ENCODE results near the gene TESPA1. TPM values are rescaled to one million over a fixed set of nuclear protein-coding genes. Genes with fewer than 3 reads are reported as not detected.

The TESPA1 gene, protein sequence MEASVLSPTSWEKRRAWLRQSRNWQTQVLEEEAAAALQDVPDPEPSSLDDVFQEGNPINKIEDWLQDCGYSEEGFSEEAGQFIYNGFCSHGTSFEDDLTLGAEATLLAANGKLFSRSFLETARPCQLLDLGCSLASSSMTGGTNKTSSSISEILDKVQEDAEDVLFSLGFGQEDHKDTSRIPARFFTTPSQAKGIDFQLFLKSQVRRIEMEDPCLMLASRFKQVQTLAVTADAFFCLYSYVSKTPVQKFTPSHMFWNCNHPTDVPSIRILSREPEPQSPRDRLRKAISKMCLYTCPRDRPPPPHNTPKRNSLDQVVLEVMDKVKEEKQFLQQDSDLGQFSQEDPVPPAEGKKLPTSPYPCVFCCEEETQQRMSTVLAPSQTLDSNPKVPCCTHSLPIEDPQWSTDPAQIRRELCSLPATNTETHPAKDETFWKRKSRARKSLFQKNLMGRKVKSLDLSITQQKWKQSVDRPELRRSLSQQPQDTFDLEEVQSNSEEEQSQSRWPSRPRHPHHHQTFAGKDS
- polyA plus RNA-seq: 10 to 100 TPM; 29.5 to 65.7 (median 33.1) TPM

DNA sequence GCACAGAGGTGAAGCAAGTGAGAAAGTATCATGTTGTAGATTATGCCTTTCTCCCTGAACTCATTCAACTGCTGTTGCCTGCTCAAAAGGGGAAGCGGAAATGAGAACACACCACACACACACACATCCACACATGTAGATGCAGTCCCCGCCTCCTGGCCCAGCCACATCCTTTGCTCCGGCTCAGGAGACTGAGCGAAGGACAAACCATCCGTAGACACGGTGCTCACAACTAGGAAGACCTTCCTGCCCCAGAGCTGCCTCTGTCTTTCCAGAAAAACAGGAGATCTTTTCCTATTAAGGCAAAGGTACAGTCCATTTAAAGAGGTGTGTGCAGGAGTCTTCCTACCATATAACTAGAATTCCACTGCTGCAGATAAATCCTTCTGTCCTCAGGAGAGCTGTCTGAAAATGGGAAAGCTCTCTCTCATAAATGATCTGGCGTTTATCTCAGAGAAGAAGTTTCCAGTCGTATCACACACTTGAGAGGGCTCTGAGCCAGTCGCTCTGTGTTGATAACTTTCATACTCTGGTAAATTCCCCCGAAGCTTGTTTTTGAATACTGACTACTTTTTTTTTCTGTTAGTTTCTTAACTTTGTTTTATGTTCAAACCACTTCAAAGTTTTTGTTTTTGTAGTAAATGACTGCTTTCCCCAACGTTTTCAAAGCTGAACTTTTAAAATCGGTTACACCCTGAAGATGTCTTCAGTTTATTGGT, at the start of gene TESPA1:
TESPA1 (minus strand) TSS at position 105 of the 719 bp plus-strand sequence. CDS start 10,200 bp downstream, outside the sequence.
- Mint-ChIP-seq H3K4me1 (peaks cover 61 to 65% of the 10 kb centered on the region in 2 donors), H3K36me3 (peaks cover 3 to 27% (median 17%) of the 10 kb centered on the region in 3 donors), H3K4me3 (peak within 1 kb of the TSS; percentile 82 to 96 (median 90)), H3K27me3 (ENCODE audit: low read depth in 3 of 3) (peaks cover 3 to 5% (median 3%) of the 10 kb centered on the region in 3 donors), H3K9me3 (no peaks in the 10 kb centered on the region), H3K27ac (peak within 1 kb of the TSS; percentile 87 to 95 (median 94))
- peak; percentile 82 to 84 (median 82) for DNase-seq

DNA sequence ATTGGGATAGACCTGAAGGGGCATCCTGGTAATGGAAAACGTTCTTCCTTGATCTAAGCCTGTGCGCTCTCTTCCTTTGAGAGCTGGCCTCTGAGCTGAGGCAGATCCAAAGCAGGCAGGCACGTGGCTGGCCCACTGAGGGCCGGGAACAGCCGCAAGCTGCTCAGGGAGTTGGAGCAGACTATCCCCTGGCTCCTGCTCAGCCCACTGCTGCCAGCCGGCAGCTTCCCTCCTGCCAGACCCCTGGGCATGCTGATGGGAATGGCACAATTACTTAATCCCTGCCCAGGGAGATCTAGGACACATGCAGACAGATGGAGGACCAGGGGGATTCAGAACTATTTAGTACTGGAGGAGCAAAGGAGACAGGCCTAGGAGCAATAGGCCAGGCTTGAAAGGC, 49.7 kb upstream of the TESPA1 start:
- H3K4me1 Mint-ChIP-seq: peaks cover 28 to 29% of the 10 kb centered on the region in 2 donors
- no peak for DNase-seq
- no peak overlapping the region for H3K27ac Mint-ChIP-seq
- no peak overlapping the region for H3K4me3 Mint-ChIP-seq
- peaks cover 2 to 9% (median 7%) of the 10 kb centered on the region in 3 donors for H3K27me3 Mint-ChIP-seq (ENCODE audit: low read depth in 3 of 3)
- H3K9me3 Mint-ChIP-seq: peaks cover 0 to 3% (median 0%) of the 10 kb centered on the region in 6 donors
- H3K36me3 Mint-ChIP-seq: no peaks in the 10 kb centered on the region

DNA sequence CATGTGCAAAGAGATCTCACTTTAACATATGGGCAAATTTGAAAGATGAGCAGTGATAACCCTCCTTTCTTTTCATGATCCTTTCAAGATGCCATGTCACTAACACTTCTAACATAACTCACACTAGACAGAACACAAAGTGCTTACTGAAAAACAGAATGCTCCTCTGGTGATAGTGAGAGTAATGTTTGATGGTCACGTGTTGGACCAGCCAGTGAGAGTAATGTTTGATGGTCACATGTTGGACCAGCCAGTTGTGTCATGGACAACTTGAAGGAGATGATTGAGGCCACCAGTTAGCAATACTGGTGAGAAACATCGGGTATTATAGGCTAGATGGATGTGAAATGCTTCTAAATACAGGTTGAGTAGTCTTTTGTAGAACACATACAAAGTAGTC, 40.9 kb upstream of the TESPA1 start:
- no peaks in the 10 kb centered on the region for H3K4me1 Mint-ChIP-seq
- no peak overlapping the region for H3K4me3 Mint-ChIP-seq
- DNase-seq: no peak
- no peaks in the 10 kb centered on the region for H3K36me3 Mint-ChIP-seq
- no peak overlapping the region for H3K27ac Mint-ChIP-seq
- peaks cover 0 to 1% (median 0%) of the 10 kb centered on the region in 6 donors for H3K9me3 Mint-ChIP-seq
- peaks cover 7 to 17% (median 13%) of the 10 kb centered on the region in 3 donors for H3K27me3 Mint-ChIP-seq (ENCODE audit: low read depth in 3 of 3)

DNA sequence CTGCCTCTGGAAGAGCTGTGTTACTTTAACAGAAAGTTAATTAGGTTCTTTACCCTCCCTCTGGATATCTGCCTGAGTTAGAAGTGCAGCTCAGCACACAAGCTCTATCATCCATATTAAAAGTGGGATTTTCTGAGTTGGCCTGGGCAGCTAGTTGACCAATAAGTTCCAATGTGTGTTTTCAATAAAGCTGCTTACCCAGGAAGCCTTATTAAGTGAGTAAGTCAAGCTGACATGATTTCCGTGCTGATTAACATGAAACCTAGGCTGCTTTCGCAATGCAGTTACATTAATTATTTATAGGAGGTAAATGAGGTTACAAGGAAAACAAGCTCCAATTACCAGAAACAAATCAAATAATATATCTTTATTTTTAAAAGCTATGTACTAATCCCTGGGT, 40.0 kb upstream of the TESPA1 start:
- peaks cover 0 to 4% (median 0%) of the 10 kb centered on the region in 6 donors for H3K9me3 Mint-ChIP-seq
- no peaks in the 10 kb centered on the region for H3K36me3 Mint-ChIP-seq
- no peak overlapping the region for H3K27ac Mint-ChIP-seq
- no peak for DNase-seq
- H3K4me3 Mint-ChIP-seq: no peak overlapping the region
- H3K4me1 Mint-ChIP-seq: peaks cover 4 to 6% of the 10 kb centered on the region in 2 donors
- H3K27me3 Mint-ChIP-seq (ENCODE audit: low read depth in 3 of 3): peaks cover 10 to 19% (median 10%) of the 10 kb centered on the region in 3 donors

DNA sequence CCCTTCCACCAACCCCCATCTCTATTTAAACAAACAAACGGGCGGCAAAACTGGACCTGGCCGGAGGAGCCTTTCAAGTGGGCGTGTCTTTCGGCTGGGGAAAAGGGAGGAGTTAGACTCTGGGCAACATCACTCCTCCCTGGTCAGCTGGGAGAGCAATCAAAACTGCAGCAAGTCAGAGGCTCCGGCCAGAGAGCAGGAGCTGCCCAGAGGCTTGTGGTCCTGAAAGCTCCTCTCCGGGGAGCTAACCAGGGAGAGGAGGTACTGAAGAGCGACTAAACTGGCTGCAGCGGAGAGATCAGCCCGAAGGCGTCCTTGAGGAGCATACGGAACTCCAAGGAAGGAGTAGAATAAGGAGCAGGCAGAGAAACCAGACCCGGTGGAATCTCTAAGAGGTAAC, 35.2 kb upstream of the TESPA1 start, which contains the start of gene NEUROD4:
NEUROD4 (plus strand) TSS at position 191 of the 400 bp plus-strand sequence. CDS start 6,466 bp downstream, outside the sequence.
- Mint-ChIP-seq H3K4me3 (peak within 1 kb of the TSS in 1 of 5 donors; percentile 21), H3K27me3 (ENCODE audit: low read depth in 3 of 3) (peaks cover 17 to 20% (median 18%) of the 10 kb centered on the region in 3 donors), H3K9me3 (peaks cover 0 to 4% (median 0%) of the 10 kb centered on the region in 6 donors), H3K27ac (no peak within 1 kb of the TSS), H3K4me1 (peaks cover 6 to 7% of the 10 kb centered on the region in 2 donors), H3K36me3 (no peaks in the 10 kb centered on the region)
- peak; percentile 6 to 20 (median 16) for DNase-seq

DNA sequence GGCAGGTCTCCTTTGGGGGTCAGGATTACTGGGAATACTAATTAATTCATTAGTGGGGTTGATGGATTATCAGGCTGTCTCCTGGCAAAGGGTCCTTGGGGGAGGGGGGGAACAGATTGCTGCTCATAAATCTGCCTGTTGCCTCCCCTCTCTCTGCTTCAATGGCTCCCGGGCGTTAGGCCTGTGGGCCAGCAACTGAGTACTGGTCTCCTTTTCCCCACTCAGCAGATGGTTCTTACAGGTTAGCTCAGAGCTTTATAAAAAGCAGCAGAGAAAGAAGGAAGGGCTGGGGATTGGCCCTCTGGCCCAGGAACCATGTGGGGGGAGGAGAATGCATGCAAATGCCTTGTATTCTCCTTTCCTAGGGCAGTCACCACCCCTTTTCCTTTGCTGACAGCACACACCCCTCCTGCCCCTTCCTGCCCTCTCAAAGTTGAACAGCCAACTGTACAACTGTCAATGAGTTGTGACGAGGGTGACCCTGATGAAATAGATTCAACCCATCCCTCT, 32.9 kb upstream of the TESPA1 start:
- H3K4me3 Mint-ChIP-seq: no peak overlapping the region
- no peak for DNase-seq
- peaks cover 1 to 10% (median 3%) of the 10 kb centered on the region in 6 donors for H3K9me3 Mint-ChIP-seq
- peaks cover 0 to 4% (median 4%) of the 10 kb centered on the region in 3 donors for H3K36me3 Mint-ChIP-seq
- H3K27me3 Mint-ChIP-seq (ENCODE audit: low read depth in 3 of 3): peaks cover 16 to 27% (median 19%) of the 10 kb centered on the region in 3 donors
- peaks cover 6 to 7% of the 10 kb centered on the region in 2 donors for H3K4me1 Mint-ChIP-seq
- H3K27ac Mint-ChIP-seq: no peak overlapping the region

DNA sequence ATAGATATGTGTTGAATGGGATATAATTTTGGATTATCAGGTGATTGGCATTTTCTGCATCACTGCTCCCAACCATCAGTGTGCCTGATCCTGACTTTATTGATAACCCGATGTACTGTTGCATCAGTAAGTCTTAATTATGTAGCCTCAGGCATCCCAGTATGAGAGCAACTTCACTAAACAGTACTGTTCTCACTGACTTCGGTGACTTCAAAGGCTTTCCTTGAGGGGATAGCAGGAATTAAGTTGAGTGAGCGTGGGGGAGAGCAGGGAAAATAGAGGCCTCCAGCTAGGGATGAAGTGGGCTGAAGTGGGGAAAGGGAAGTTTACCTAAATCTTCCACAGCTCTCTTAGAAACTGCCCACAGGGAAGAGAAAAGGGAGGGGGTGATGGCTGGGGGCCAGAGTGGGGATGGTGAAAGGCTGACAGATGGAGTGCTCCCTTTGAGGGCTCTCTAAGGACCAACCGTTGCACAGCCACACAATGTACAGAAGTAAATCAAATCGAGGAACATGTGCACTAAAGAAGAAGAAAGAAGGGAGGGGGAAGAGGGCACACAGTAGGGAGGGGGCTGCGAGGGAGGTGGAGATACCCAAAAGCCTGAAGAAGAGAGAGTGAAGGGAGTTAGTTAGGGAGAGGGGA, 24.5 kb upstream of the TESPA1 start:
- Mint-ChIP-seq H3K36me3 (peaks cover 8 to 16% (median 10%) of the 10 kb centered on the region in 3 donors), H3K9me3 (peaks cover 0 to 6% (median 2%) of the 10 kb centered on the region in 6 donors), H3K4me3 (no peak overlapping the region), H3K27me3 (ENCODE audit: low read depth in 3 of 3) (peaks cover 3 to 22% (median 4%) of the 10 kb centered on the region in 3 donors), H3K27ac (no peak overlapping the region), H3K4me1 (no peaks in the 10 kb centered on the region)
- DNase-seq: no peak

DNA sequence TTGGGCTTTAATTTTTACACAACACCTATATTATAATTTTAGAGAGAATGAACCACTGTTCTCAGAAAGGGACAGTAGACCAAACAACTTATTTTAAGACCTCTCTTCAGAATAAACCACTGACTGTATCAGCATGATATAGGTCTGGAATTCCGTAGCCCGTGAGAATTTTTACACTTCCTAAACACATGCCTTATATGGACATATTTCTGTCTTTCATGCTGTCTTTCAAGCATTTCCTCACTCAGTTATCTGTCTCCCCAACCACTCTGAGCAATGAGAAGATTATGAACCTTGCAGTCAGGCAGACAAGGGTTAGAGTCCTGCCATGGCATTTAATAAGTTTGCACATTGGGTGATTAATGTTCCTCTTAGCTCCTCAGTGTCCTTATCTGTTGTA, 17.8 kb upstream of the TESPA1 start:
- Mint-ChIP-seq H3K4me3 (no peak overlapping the region), H3K9me3 (no peaks in the 10 kb centered on the region), H3K27ac (no peak overlapping the region), H3K27me3 (ENCODE audit: low read depth in 3 of 3) (peaks cover 2 to 4% (median 4%) of the 10 kb centered on the region in 3 donors), H3K4me1 (peaks cover 0 to 2% of the 10 kb centered on the region in 2 donors), H3K36me3 (peaks cover 7 to 21% (median 13%) of the 10 kb centered on the region in 3 donors)
- DNase-seq: no peak

DNA sequence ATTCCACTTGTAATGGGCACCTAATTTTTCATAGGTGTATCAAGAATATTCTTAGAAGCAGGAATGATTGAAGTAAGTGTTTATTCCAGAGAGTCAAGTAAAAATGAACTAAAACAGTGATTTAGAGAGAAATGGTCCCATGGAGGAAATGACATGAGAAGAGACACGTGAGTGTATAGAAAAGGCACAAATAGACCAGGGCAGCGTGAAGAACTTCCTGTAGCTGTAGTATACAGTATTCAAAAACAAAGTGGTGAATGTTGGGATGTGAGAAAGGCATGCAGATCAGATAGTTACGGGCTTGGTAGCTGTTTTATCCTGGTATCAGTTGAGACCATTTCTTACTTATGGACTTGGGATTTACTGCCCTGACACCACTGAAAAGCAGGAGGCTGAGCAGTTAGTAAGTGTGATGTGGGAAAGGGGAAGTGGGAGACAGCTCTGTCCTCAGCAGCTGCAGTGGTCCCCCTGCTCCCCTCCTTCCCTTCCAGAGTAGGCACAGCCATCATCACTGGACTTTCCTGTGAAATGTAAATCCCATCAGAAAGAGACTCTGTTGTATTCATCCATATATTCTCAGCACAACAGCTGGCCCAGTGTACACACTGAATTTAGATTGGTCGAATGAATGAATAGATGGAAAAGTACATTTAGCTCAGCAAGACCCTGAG, 16.8 kb upstream of the TESPA1 start:
- Mint-ChIP-seq H3K36me3 (peaks cover 3 to 19% (median 13%) of the 10 kb centered on the region in 3 donors), H3K9me3 (no peaks in the 10 kb centered on the region), H3K27me3 (ENCODE audit: low read depth in 3 of 3) (peaks cover 2% of the 10 kb centered on the region in 3 donors), H3K4me3 (no peak overlapping the region), H3K27ac (no peak overlapping the region), H3K4me1 (peaks cover 0 to 2% of the 10 kb centered on the region in 2 donors)
- DNase-seq: no peak

DNA sequence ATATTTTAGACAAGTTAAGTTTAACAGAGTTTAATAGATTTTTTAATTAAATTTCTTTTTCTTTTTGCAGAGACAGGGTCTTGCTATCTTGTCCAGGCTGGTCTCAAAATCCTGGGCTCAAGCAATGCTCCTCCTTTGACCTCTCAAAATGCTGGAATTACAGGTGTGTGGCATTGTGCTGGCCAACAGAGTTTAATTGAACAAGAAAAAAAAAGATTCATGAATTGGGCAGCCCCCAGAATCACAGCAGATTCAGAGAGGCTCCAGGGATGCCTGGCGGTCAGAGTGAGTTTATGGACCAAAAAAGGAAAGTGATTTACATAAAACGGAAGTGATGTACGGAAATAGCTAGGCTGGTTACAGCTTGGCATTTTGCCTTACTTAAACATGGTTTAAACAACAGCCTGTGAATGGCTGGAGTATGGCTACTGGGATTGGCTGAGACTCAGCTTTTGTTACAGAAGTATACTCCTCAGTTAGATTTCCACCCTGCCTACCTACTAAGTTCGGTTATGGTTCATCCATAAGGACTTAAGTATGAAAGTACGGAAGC, 14.5 kb upstream of the TESPA1 start:
- Mint-ChIP-seq H3K4me1 (peaks cover 0 to 2% of the 10 kb centered on the region in 2 donors), H3K4me3 (no peak overlapping the region), H3K27me3 (ENCODE audit: low read depth in 3 of 3) (peaks cover 0 to 2% (median 2%) of the 10 kb centered on the region in 3 donors), H3K27ac (no peak overlapping the region), H3K9me3 (no peaks in the 10 kb centered on the region), H3K36me3 (peaks cover 3 to 13% (median 5%) of the 10 kb centered on the region in 3 donors)
- DNase-seq: no peak

DNA sequence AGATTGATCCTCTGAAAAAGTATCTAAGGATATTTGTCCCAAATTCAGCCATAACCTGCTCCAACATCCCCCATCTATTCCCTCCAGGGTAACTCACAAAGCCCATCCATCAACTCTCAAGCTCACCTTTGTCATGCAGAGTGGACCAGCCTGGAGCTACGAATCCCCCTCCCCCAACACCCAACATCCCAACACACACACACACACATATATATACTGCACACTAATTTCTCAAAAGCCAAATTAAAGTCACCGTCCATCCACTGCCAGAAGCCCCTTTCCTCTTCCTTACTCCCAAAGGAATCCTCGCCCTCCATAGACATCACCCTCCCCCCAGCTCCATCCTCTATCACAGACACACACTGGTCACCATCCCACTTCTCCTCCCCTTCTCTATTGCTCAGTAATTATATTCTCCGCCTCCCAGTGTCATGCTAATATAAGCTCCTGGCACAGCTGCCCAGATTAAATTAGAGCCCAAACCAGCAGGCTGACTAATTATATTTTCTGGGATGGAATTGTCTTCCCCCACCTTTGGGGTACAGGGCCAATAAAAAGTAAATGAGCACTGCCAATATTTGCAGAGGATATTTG, 13.5 kb upstream of the TESPA1 start:
- Mint-ChIP-seq H3K4me1 (peaks cover 5% of the 10 kb centered on the region in 2 donors), H3K36me3 (peaks cover 3 to 13% (median 5%) of the 10 kb centered on the region in 3 donors), H3K4me3 (no peak overlapping the region), H3K9me3 (no peaks in the 10 kb centered on the region), H3K27me3 (ENCODE audit: low read depth in 3 of 3) (no peaks in the 10 kb centered on the region), H3K27ac (no peak overlapping the region)
- DNase-seq: no peak

DNA sequence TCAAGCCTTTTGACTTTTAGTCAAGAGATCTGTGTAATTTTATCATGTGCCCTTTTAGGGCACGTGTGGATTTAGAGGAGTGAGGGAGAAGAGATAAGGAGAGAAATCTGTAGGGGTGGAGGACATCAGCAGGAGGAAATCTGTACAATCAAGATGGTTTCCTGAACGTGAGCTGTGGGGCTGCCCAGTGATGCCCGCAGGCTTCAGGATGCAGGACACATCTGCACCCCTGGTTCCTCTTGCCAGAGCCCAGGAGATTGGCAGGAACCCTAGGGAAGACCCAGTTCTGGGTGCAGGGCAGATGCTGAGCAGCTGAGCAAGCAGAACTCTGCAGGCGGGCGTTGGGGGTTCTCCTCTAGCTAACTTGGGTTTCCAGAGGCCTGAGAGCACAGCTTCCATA, 11.6 kb upstream of the TESPA1 start:
- H3K27ac Mint-ChIP-seq: no peak overlapping the region
- no peak overlapping the region for H3K4me3 Mint-ChIP-seq
- H3K36me3 Mint-ChIP-seq: peaks cover 3 to 13% (median 5%) of the 10 kb centered on the region in 3 donors
- H3K27me3 Mint-ChIP-seq (ENCODE audit: low read depth in 3 of 3): peaks cover 0 to under 1% (median 0%) of the 10 kb centered on the region in 3 donors
- no peaks in the 10 kb centered on the region for H3K9me3 Mint-ChIP-seq
- peaks cover 14 to 16% of the 10 kb centered on the region in 2 donors for H3K4me1 Mint-ChIP-seq
- no peak for DNase-seq
